WTC11 (cell line): ENCODE results near the gene MALAT1. TPM values are rescaled to one million over a fixed set of nuclear protein-coding genes. Genes with fewer than 3 reads are reported as not detected.

Source experiments
- ATAC-seq: fragments of 200-7000 bp; cut with Tn5 transposase; 2 replicates; pipeline ENCODE4 v1.10.0; 2021; ENCODE audit warnings: mild to moderate bottlenecking, moderate library complexity
- CTCF ChIA-PET: fragments of 300-600 bp; sonication (Branson Sonifier 250); formaldehyde crosslinking; loops from one replicate; lab custom pipeline; 2021; ENCODE audit warnings: antibody characterized with exemption; lab: Charles Lee
- POLR2A ChIA-PET: fragments of 350-600 bp; sonication (Branson Sonifier 250); formaldehyde crosslinking; loops from one replicate; lab custom pipeline; 2021; ENCODE audit warnings: antibody characterized with exemption; lab: Charles Lee
- DNase-seq: peaks from one replicate; pipeline ENCODE4 v3.0.0; 2021; ENCODE audit warnings: low spot score
- H3K27ac Mint-ChIP-seq: 2 replicates; pipeline ENCODE4 v1.8.0; 2021; ENCODE audit warnings: mixed read lengths
- H3K27me3 Mint-ChIP-seq: 2 replicates; pipeline ENCODE4 v1.8.0; 2021; ENCODE audit warnings: low read depth, mild to moderate bottlenecking, moderate library complexity, mixed read lengths
- H3K36me3 Mint-ChIP-seq: 2 replicates; pipeline ENCODE4 v1.8.0; 2021; ENCODE audit warnings: mixed read lengths
- H3K4me1 Mint-ChIP-seq: 2 replicates; pipeline ENCODE4 v1.8.0; 2022; ENCODE audit warnings: mixed read lengths
- H3K4me3 Mint-ChIP-seq: 2 replicates; pipeline ENCODE4 v1.8.0; 2021; ENCODE audit warnings: mild to moderate bottlenecking, moderate library complexity, mixed read lengths
- H3K9me3 Mint-ChIP-seq: 2 replicates; pipeline ENCODE4 v1.8.0; 2021; ENCODE audit warnings: mixed read lengths
- ATF1 ChIP-seq: sonication (generic); formaldehyde crosslinking; IDR thresholded peaks from 2 replicates; pipeline ENCODE4 v1.8.1; 2023; ENCODE audit warnings: mild to moderate bottlenecking, moderate library complexity, missing genetic modification reagents
- ATF6 ChIP-seq: sonication (generic); formaldehyde crosslinking; IDR thresholded peaks from 2 replicates; pipeline ENCODE4 v1.8.1; 2023; ENCODE audit warnings: mild to moderate bottlenecking, missing genetic modification reagents
- CREB1 ChIP-seq: sonication (generic); formaldehyde crosslinking; IDR thresholded peaks from 2 replicates; pipeline ENCODE4 v1.8.0; 2023; ENCODE audit warnings: mild to moderate bottlenecking, missing genetic modification reagents
- CREM ChIP-seq: sonication (generic); formaldehyde crosslinking; IDR thresholded peaks from 2 replicates; pipeline ENCODE4 v1.8.1; 2022; ENCODE audit warnings: mild to moderate bottlenecking, missing genetic modification reagents, moderate library complexity
- CTCF ChIP-seq: fragments of 200-600 bp; IDR thresholded peaks from 2 replicates; pipeline ENCODE4 v1.8.0; 2022; ENCODE audit warnings: antibody characterized with exemption
- ELF4 ChIP-seq: sonication (generic); formaldehyde crosslinking; IDR thresholded peaks from 2 replicates; pipeline ENCODE4 v1.8.1; 2022; ENCODE audit warnings: low read depth, mild to moderate bottlenecking, moderate library complexity, missing genetic modification reagents
- ESRRA ChIP-seq: sonication (generic); formaldehyde crosslinking; IDR thresholded peaks from 2 replicates; pipeline ENCODE4 v1.8.1; 2022; ENCODE audit warnings: mild to moderate bottlenecking, missing genetic modification reagents, borderline replicate concordance
- GABPB1 ChIP-seq: sonication (generic); formaldehyde crosslinking; IDR thresholded peaks from 2 replicates; pipeline ENCODE4 v1.8.1; 2023; ENCODE audit warnings: mild to moderate bottlenecking, missing genetic modification reagents
- GRHL2 ChIP-seq: fragments of 250-450 bp; sonication (Bioruptor Pico); IDR thresholded peaks from 2 replicates; pipeline ENCODE4 v1.8.0; 2022; ENCODE audit warnings: mild to moderate bottlenecking, moderate library complexity; ENCODE audit not compliant: insufficient replicate concordance, severe bottlenecking
- HMGXB4 ChIP-seq: sonication (generic); formaldehyde crosslinking; IDR thresholded peaks from 2 replicates; pipeline ENCODE4 v1.8.1; 2023; ENCODE audit warnings: mild to moderate bottlenecking, moderate library complexity, missing genetic modification reagents
- MYBL2 ChIP-seq: sonication (generic); formaldehyde crosslinking; IDR thresholded peaks from 2 replicates; pipeline ENCODE4 v1.8.1; 2023; ENCODE audit warnings: mild to moderate bottlenecking, moderate library complexity, missing genetic modification reagents
- NFATC4 ChIP-seq: fragments of 250-450 bp; sonication (Bioruptor Pico); IDR thresholded peaks from 2 replicates; pipeline ENCODE4 v1.9.0; 2021; ENCODE audit warnings: mild to moderate bottlenecking
- PRDM15 ChIP-seq: sonication (generic); formaldehyde crosslinking; IDR thresholded peaks from 2 replicates; pipeline ENCODE4 v1.8.0; 2022; ENCODE audit warnings: missing genetic modification reagents
- PRRX2 ChIP-seq: fragments of 250-450 bp; sonication (Bioruptor Pico); IDR thresholded peaks from 2 replicates; pipeline ENCODE4 v1.8.0; 2021; ENCODE audit warnings: mild to moderate bottlenecking
- STAT6 ChIP-seq: sonication (generic); formaldehyde crosslinking; conservative IDR thresholded peaks from 2 replicates; pipeline ENCODE4 v1.8.1; 2023; ENCODE audit warnings: mild to moderate bottlenecking, low read depth, missing genetic modification reagents, moderate library complexity
- TEAD4 ChIP-seq: sonication (generic); formaldehyde crosslinking; IDR thresholded peaks from 2 replicates; pipeline ENCODE4 v1.8.0; 2022; ENCODE audit warnings: mild to moderate bottlenecking, missing genetic modification reagents
- TP53 ChIP-seq: sonication (generic); formaldehyde crosslinking; IDR thresholded peaks from 2 replicates; pipeline ENCODE4 v1.8.1; 2023; ENCODE audit warnings: mild to moderate bottlenecking, missing genetic modification reagents
- USF1 ChIP-seq: sonication (generic); formaldehyde crosslinking; IDR thresholded peaks from 2 replicates; pipeline ENCODE4 v1.8.0; 2022; ENCODE audit warnings: mild to moderate bottlenecking, missing genetic modification reagents
- ZNF232 ChIP-seq: sonication (generic); formaldehyde crosslinking; IDR thresholded peaks from 2 replicates; pipeline ENCODE4 v1.8.0; 2022; ENCODE audit warnings: mild to moderate bottlenecking, missing genetic modification reagents
- ZSCAN18 ChIP-seq: fragments of 250-450 bp; sonication (Bioruptor Pico); IDR thresholded peaks from 2 replicates; pipeline ENCODE4 v2.1.2; 2022; ENCODE audit warnings: mild to moderate bottlenecking, moderate library complexity
- total RNA-seq: library from RNA; stranded (reverse); gene quantifications from 3 replicates; pipeline ENCODE4 v1.2.3, GENCODE V29; 2021

MALAT1 gene
- total RNA-seq, 1 experiment from 2014 or later = 1,830 TPM

- TF ChIP-seq PRRX2 (CRISPR knock-in tag) (no peak), ZSCAN18 (CRISPR knock-in tag) (no peak), CREM (0 out of 2 replicates have a peak, but pooled peaks have one; percentile 32), USF1 (CRISPR knock-in tag) (peak; percentile 70; the same call in 1 of the 2 replicates), ELF4 (CRISPR knock-in tag) (no peak), ESRRA (0 out of 2 replicates have a peak, but pooled peaks have one; percentile 60), ATF6 (CRISPR knock-in tag) (no peak), TP53 (CRISPR knock-in tag) (no peak), NFATC4 (CRISPR knock-in tag) (no peak), TEAD4 (CRISPR knock-in tag) (no peak)
Measured at GRCh38 chr11:65497141-65498041, 1.5 kb upstream of the MALAT1 start (continued).

GRCh38 chr11:65498042-65498726 is 661 bp upstream of the MALAT1 start:
- no peak overlapping the region for H3K27ac Mint-ChIP-seq
- H3K36me3 Mint-ChIP-seq = no peaks in the 10 kb centered on the region
- peaks cover 35% of the 10 kb centered on the region for H3K4me1 Mint-ChIP-seq
- ATAC-seq (no peak), DNase-seq (no peak)
- no peaks in the 10 kb centered on the region for H3K9me3 Mint-ChIP-seq
- ChIA-PET POLR2A (interaction anchor here (0.6 to 8.3 kb wide), 35 partner anchors 10 to 1282 kb away, joined by 3 to 502 read pairs (median 5); partner anchors contain the start of genes FAM89B, NEAT1, SCYL1 and SF1), CTCF (interaction anchor here (0.9 to 4.8 kb wide), 16 partner anchors 10 to 82 kb away, joined by 3 to 47 read pairs (median 6); partner anchors contain the start of genes FAM89B and NEAT1)
- no peaks in the 10 kb centered on the region for H3K27me3 Mint-ChIP-seq
- H3K4me3 Mint-ChIP-seq = no peak overlapping the region
- TF ChIP-seq ZNF232 (CRISPR knock-in tag) (no peak), MYBL2 (CRISPR knock-in tag) (no peak), CREB1 (CRISPR knock-in tag) (no peak), CTCF (no peak), STAT6 (CRISPR knock-in tag) (no peak), ATF1 (CRISPR knock-in tag) (no peak), GABPB1 (peak; percentile 68), HMGXB4 (CRISPR knock-in tag) (0 out of 2 replicates have a peak, but pooled peaks have one; percentile 9), GRHL2 (no peak), PRDM15 (no peak)
